GM12874 (cell line): Measurements from ENCODE around the gene PGBD1.

ENCODE experiments used
- TF ChIP-seq, protein P1 (sequence below): IDR thresholded peaks from 2 replicates; pipeline ENCODE4 v1.5.1; 2011; ENCODE audit warnings: low read depth, mild to moderate bottlenecking, control low read depth, low read length, moderate library complexity; ENCODE audit not compliant: insufficient read depth

The PGBD1 gene

DNA sequence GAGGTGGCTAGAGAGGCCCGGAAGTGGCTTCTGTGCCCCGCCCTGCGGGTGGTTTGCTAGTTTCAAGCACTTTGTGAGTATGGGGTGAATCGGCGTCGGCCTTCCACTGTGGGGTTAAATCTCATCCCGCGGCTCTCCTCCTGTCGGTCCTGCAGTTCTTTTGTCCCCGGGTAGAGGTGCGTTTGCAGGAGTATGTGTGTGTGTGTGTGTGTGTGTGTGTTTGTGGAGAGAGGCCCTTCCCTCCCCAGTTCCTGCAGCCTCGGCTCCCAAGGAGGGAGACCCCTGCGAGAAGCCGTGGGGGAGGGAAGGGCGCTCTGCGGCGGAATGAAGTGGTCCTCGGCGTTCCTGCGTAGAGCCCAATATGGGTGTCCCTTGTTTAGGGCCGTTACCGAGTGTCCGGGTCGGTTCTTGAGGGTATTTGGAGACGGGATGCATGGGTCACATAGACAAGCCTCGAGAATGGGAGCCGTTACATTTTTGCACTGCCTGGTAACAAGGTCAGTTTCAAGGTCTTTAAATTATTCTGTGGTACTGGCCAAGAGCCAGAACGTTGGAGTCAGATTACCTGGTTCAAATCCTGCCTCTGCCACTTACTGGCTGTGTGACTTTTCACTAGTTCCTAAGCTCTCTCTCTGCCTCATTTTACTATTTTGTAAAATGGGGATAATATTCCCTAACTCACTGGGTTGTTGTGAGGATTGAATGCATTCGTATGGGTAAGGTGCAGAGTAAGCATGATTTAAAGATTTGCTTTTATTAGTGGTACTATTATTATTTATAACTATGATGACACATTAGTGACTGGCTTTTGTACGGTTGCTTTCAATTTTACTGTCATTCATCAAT is 68.7 kb downstream of the PGBD1 start, which contains the start of gene ZKSCAN3:
Gene ZKSCAN3 (plus strand): TSS at position 56 of the 846 bp plus-strand sequence. CDS start 9,640 bp downstream, outside the sequence.
- TF ChIP-seq, protein P1, sequence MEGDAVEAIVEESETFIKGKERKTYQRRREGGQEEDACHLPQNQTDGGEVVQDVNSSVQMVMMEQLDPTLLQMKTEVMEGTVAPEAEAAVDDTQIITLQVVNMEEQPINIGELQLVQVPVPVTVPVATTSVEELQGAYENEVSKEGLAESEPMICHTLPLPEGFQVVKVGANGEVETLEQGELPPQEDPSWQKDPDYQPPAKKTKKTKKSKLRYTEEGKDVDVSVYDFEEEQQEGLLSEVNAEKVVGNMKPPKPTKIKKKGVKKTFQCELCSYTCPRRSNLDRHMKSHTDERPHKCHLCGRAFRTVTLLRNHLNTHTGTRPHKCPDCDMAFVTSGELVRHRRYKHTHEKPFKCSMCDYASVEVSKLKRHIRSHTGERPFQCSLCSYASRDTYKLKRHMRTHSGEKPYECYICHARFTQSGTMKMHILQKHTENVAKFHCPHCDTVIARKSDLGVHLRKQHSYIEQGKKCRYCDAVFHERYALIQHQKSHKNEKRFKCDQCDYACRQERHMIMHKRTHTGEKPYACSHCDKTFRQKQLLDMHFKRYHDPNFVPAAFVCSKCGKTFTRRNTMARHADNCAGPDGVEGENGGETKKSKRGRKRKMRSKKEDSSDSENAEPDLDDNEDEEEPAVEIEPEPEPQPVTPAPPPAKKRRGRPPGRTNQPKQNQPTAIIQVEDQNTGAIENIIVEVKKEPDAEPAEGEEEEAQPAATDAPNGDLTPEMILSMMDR, result no peak

DNA sequence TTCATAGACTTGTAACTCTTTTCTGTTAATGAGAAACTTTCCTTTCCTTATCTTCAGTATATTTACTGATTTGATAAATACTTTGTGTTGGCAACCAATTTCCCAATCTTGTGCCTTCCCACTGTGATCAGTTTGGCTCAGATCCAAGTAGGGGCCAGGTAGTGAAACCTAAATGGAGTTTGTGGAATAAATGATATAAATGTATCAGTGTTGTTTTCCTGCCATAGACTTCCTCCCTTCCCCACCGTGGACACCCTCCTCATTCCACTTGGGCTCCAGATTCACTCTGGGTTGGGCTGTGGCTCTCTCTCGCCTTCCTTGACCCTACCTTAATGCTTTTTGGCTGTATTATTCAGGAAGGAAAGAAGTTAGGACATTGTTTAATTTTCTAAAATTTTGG is 69.7 kb downstream of the PGBD1 start:
- TF ChIP-seq, protein P1, result no peak

DNA sequence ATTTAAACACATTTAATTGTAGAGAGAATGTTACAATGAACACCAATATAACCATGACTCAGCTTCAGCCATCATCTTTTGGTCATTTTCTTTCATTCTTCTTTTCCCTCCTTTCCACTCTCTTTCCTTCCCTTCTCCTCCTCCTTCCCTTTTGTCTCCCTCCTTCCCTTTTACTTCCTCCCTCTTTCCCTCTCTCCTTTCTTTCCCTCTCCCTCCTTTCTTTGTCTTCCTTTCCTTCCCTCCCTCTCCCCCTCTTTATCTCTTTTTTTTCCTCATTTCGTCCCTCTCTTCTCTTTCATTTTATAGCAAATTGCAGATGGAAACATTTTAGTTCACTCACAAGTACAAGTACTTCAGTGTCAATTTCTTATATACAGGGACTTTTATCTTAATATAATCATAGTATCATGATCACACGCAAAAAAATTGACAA is 70.1 kb downstream of the PGBD1 start:
- TF ChIP-seq, protein P1, result no peak
